GM12865 (cell line): Measurements from ENCODE around the gene CNTRL.
"Not testable (repeated sequence)": the region's sequence is repeated elsewhere in the genome, so short reads cannot be mapped to it uniquely, and the experiment has no call there.

Experiments used
- DNase-seq: peaks from one replicate; pipeline ENCODE4 v3.0.0; 2010; ENCODE audit warnings: low read depth
- H3K4me3 ChIP-seq: 2 replicates; pipeline ENCODE4 v1.5.1; 2011; ENCODE audit warnings: mild to moderate bottlenecking, low read depth, low read length, control low read depth
- CTCF ChIP-seq: IDR thresholded peaks from 2 replicates; pipeline ENCODE4 v1.5.1; 2011; ENCODE audit warnings: low read length, control low read depth, low read depth, inconsistent platforms; ENCODE audit not compliant: insufficient read depth; ENCODE audit errors: missing control alignments

The CNTRL gene

GRCh38 chr9:121118266-121118665 lies 43.5 kb downstream of the CNTRL start:
- no peak for TF ChIP-seq CTCF

GRCh38 chr9:121120386-121120785 lies 45.6 kb downstream of the CNTRL start:
- no peak for TF ChIP-seq CTCF
- no peak overlapping the region for H3K4me3 ChIP-seq

More at GRCh38 chr9:121118266-121118665, 43.5 kb downstream of the CNTRL start:
- H3K4me3 ChIP-seq = no peak overlapping the region
- no peak for DNase-seq

GRCh38 chr9:121121582-121122087 lies 46.9 kb downstream of the CNTRL start:
- no peak for TF ChIP-seq CTCF
- H3K4me3 ChIP-seq = peak overlapping the region; percentile 89
- DNase-seq = peak; percentile 96

More at GRCh38 chr9:121120386-121120785, 45.6 kb downstream of the CNTRL start:
- DNase-seq = no peak

- DNase-seq = peak; percentile 36
- no peak for TF ChIP-seq CTCF
- peak overlapping the region; percentile 89 for H3K4me3 ChIP-seq
Observed at GRCh38 chr9:121122246-121123032, 47.7 kb downstream of the CNTRL start.

- no peak for DNase-seq
- no peak overlapping the region for H3K4me3 ChIP-seq
- TF ChIP-seq CTCF = no peak
Observed at GRCh38 chr9:121123816-121124535, 49.2 kb downstream of the CNTRL start.

- TF ChIP-seq CTCF = no peak
- H3K4me3 ChIP-seq = no peak overlapping the region
- no peak for DNase-seq
Observed at GRCh38 chr9:121125590-121125989, 50.8 kb downstream of the CNTRL start.

GRCh38 chr9:121129384-121129783 lies 54.6 kb downstream of the CNTRL start:
- DNase-seq, H3K4me3 ChIP-seq: not testable (repeated sequence)
